ENCODE measurements around the gene CTSD. TPM values are rescaled to one million over a fixed set of nuclear protein-coding genes. Genes with fewer than 3 reads are reported as not detected.

CTSD gene
- polyA plus RNA-seq, 2 of the 4 experiments (the other 2 are of a cell fraction) = 74.0 to 310 TPM

DNA sequence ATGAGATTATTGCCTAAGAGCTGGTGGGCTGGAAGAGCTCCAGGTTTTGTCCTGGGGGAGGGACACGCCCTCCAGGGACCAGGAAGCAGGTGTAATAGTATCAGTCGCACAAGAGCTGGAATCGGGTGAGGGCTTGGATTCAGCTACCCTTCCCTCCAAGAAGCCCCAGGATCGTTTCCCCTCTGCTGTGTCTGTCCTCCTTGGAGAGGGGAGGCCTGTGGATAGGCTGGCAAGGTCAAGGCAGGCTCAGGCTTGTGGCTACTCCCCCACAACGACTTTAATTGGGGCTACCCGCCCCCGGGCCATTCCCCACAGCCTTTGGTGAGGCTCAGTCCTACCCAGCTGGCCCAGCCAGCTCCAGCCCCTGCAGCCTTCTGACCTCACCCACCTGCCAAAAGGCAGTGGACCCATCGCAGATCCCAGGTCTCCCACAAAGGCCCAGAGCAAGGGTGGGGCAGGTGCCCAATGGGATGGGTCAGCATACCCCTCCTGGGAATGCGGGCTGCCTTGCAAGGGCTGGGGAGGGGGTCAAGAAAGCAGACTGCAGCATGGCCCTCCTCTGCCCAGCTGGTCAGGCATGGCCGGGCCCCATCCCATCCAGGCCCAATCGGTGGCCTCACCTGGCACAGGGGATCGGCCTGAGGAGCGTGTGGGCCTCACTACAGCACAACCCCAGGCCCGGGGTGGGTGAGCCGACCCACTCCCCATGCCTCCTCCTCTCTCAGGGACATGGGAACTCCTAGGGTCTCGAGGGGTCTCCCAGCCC is 1.0 kb downstream of the CTSD start:
- TF ChIP-seq KDM5A (IDR thresholded peaks at IDR 0.05) (no peak), RNF2 (IDR thresholded peaks at IDR 0.05; ENCODE audit: borderline replicate concordance, low read depth) (no peak), GATA3 (IDR thresholded peaks at IDR 0.05; ENCODE audit: borderline replicate concordance) (no peak), SREBF2 (IDR thresholded peaks at IDR 0.05) (no peak), EHF (CRISPR knock-in tag; IDR thresholded peaks at IDR 0.05) (no peak), FOSB (CRISPR knock-in tag; IDR thresholded peaks at IDR 0.05) (no peak), CEBPB (IDR thresholded peaks at IDR 0.05) (peak in 1 of 2 experiments; percentile 58; a peak in 2 of 4 replicates), CBX2 (IDR thresholded peaks at IDR 0.05; ENCODE audit: borderline replicate concordance, low read depth) (no peak)
- Histone ChIP-seq H3K27ac (peak overlapping the region; percentile 96 to 97), H3K4me3 (peak overlapping the region; percentile 100), H3K4me2 (peak overlapping the region; percentile 87), H3K4me1 (peaks cover 37% of the 10 kb centered on the region), H3K9me3 (no peaks in the 10 kb centered on the region)
- CTCF ChIA-PET = interaction anchor here (0.5 to 4.0 kb wide), 10 partner anchors 29 to 336 kb away, joined by 3 to 29 read pairs (median 5); no protein-coding TSS in a partner anchor
- FAIRE-seq (no peak), ATAC-seq (peak in 1 of 2 experiments; percentile 44; a peak in 3 of 6 replicates), DNase-seq (ENCODE audit: low read depth in 1 of 2, low spot score in 1 of 2) (peak; percentile 54 to 69)
- WGBS (ENCODE audit: missing lambda C conversion rate) = 10% methylated on average over 7 of the region's 16 CpGs
- POLR2A ChIA-PET = interaction anchor here (0.6 to 1.4 kb wide), 2 partner anchors 9 to 231 kb away, joined by 7 to 13 read pairs; no protein-coding TSS in a partner anchor

DNA sequence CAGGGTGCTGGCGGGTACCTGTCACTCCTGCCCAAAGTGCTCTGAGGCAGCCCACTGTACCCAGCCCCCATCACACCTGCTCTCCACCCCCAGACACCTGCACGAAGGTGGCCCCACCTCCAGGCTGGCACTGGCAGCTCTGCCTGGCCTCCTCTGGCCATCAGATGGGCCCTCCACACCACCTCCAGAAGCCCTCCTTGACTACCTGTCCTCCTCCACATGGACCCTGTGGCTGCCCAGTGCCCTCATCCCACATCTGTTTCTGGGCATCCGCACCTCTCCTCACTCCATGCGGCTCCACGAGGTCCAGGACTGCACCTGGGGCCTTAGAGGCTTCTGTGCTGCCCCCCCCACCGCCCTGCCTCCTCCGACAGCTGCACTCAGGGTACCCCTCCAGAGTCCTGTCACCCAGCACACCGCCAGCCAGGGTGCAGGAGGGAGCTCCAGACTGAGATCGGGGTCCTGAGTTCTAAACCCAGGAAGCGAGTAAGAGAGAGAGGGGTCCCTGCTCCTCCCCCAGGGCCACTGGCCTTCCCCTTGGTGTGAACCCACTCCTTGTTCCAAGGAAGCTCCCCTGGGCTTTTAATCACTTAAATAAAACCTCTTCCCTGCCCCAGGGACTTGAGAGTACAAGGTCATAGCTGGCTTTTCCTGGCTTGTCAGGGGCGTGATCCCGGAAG is 1.7 kb downstream of the CTSD start:
- Histone ChIP-seq H3K9me3 (no peaks in the 10 kb centered on the region), H3K4me2 (peak overlapping the region; percentile 87), H3K4me1 (peaks cover 37% of the 10 kb centered on the region), H3K27ac (peak overlapping the region; percentile 96 to 97), H3K4me3 (peak overlapping the region; percentile 100)
- WGBS (ENCODE audit: missing lambda C conversion rate) = 72% methylated on average over 9 of the region's 12 CpGs
- ATAC-seq (no peak), DNase-seq (ENCODE audit: low read depth in 1 of 2, low spot score in 1 of 2) (no peak), FAIRE-seq (no peak)
- ChIA-PET CTCF (interaction anchor here (0.5 to 4.0 kb wide), 11 partner anchors 10 to 337 kb away, joined by 3 to 29 read pairs (median 5); no protein-coding TSS in a partner anchor), POLR2A (interaction anchor here (0.6 to 1.4 kb wide), 2 partner anchors 10 to 232 kb away, joined by 7 to 13 read pairs; no protein-coding TSS in a partner anchor)
- TF ChIP-seq NPAS2 (CRISPR knock-in tag; IDR thresholded peaks at IDR 0.05; ENCODE audit: borderline replicate concordance) (no peak), BHLHE40 (IDR thresholded peaks at IDR 0.05; ENCODE audit: low read depth, low read length) (no peak), GATA3 (IDR thresholded peaks at IDR 0.05; ENCODE audit: borderline replicate concordance) (no peak), ZFP36 (IDR thresholded peaks at IDR 0.05; ENCODE audit: borderline replicate concordance, partially characterized antibody) (peak; percentile 77), RFX5 (IDR thresholded peaks at IDR 0.05) (no peak)

DNA sequence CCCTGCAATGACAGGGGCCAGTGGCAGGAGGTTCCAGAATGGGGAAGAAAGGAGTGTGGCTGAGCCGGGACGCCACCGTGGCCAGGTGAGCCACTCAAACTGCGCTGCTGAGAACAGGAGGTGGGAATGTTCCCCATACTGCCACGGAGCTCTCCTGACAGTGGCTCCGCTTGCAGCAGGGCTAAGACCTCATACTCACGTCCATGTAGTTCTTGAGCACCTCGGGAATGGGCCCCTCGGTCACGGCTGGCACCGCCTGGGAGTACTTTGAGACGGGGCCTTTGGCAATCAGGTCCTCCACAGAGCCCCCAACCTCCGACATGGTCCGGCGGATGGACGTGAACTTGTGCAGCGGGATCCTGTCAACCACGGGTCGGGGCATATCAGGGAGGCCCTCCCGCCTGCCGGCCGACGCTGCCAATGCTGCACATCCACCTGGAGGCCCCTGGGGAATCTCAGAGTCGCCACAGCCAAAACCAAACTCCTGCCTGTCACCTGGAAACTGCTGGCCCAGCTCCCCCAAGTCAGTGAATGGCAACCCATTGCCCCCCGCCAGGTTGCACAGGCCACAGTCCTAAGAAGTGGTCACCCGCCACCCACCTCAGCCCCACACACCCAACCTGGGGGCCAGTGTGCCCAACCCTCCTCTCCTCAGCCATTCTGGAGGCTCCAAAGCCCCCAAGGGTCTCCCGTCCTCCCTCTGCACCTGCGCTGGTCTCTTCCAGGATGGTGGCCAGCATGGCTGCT is 2.4 kb downstream of the CTSD start:
- CTCF ChIA-PET = interaction anchor here (1.1 to 4.0 kb wide), 6 partner anchors 11 to 109 kb away, joined by 3 to 29 read pairs (median 6); no protein-coding TSS in a partner anchor
- Histone ChIP-seq H3K4me1 (peaks cover 40% of the 10 kb centered on the region), H3K4me3 (no peak overlapping the region), H3K9me3 (no peaks in the 10 kb centered on the region), H3K27ac (peak overlapping the region; percentile 96 to 97), H3K4me2 (peak overlapping the region; percentile 87)
- DNase-seq (ENCODE audit: low read depth in 1 of 2, low spot score in 1 of 2) = no peak
- 92% methylated on average over 14 of the region's 28 CpGs for WGBS (ENCODE audit: missing lambda C conversion rate)
- FAIRE-seq = no peak
- no peak for ATAC-seq
- POLR2A ChIA-PET = interaction anchor here (0.5 to 1.4 kb wide), 2 partner anchors 11 to 629 kb away, joined by 4 to 13 read pairs; no protein-coding TSS in a partner anchor
- TF ChIP-seq JUNB (IDR thresholded peaks at IDR 0.05) (no peak), KDM1A (IDR thresholded peaks at IDR 0.05; ENCODE audit: low read depth) (no peak), SREBF2 (IDR thresholded peaks at IDR 0.05) (no peak), RFX5 (IDR thresholded peaks at IDR 0.05) (no peak), POLR2A (IDR thresholded peaks at IDR 0.05; ENCODE audit: low read length) (no peak), TFCP2L1 (CRISPR knock-in tag; IDR thresholded peaks at IDR 0.05) (no peak)

Measured in A549 (cell line).